Activated B cell treated with CpG ODN at 0.5 μM for 24 hours (primary cell): ENCODE measurements around the gene PDLIM5. TPM values are rescaled to one million over a fixed set of nuclear protein-coding genes. Genes with fewer than 3 reads are reported as not detected.

ENCODE experiments used
- ATAC-seq: fragments of 200-7000 bp; cut with Tn5 transposase; one replicate; pipeline ENCODE4 v1.10.0; 2021; ENCODE audit warnings: low read depth, mild to moderate bottlenecking, moderate library complexity
- CTCF ChIA-PET: fragments of 350-600 bp; sonication (Branson Sonifier 250); formaldehyde crosslinking; loops from one replicate; lab custom pipeline; 2021; ENCODE audit warnings: antibody characterized with exemption; lab: Charles Lee
- POLR2A ChIA-PET: fragments of 350-600 bp; sonication (Branson Sonifier 250); formaldehyde crosslinking; loops from one replicate; lab custom pipeline; 2021; ENCODE audit warnings: antibody characterized with exemption; lab: Charles Lee
- DNase-seq: peaks from one replicate; pipeline ENCODE4 v3.0.0; 2022
- H3K27ac Mint-ChIP-seq: one replicate; pipeline ENCODE4 v1.8.0; 2020; ENCODE audit warnings: mixed read lengths
- H3K27me3 Mint-ChIP-seq: one replicate; pipeline ENCODE4 v1.8.0; 2021; ENCODE audit warnings: mixed read lengths
- H3K36me3 Mint-ChIP-seq: one replicate; pipeline ENCODE4 v1.8.0; 2021; ENCODE audit warnings: low read depth, mixed read lengths
- H3K4me1 Mint-ChIP-seq: one replicate; pipeline ENCODE4 v1.8.0; 2021; ENCODE audit warnings: mixed read lengths
- H3K4me3 Mint-ChIP-seq: one replicate; pipeline ENCODE4 v1.8.0; 2020; ENCODE audit warnings: mild to moderate bottlenecking, mixed read lengths
- H3K9me3 Mint-ChIP-seq: one replicate; pipeline ENCODE4 v1.8.0; 2020; ENCODE audit warnings: mixed read lengths
- intact Hi-C: fragments of 100-400 bp; cut with micrococcal nuclease; formaldehyde crosslinking; loops from one replicate; pipeline ENCODE4 v1.15.1; 2024
- total RNA-seq: library from RNA; stranded (reverse); gene quantifications from 2 replicates; pipeline ENCODE4 v1.2.3, GENCODE V29; 2022
- TF ChIP-seq, protein P1 (sequence below): fragments of 200-600 bp; IDR thresholded peaks from one replicate; pipeline ENCODE4 v1.8.0; 2022; ENCODE audit warnings: antibody characterized with exemption, mild to moderate bottlenecking

The PDLIM5 gene
- total RNA-seq, 1 donor from 2014 or later, result 36.5 TPM

GRCh38 chr4:94504545-94504944 lies 52.8 kb downstream of the PDLIM5 start:
- DNase-seq (no peak), ATAC-seq (no peak)
- Mint-ChIP-seq H3K9me3 (no peaks in the 10 kb centered on the region), H3K27me3 (no peaks in the 10 kb centered on the region), H3K4me1 (no peaks in the 10 kb centered on the region), H3K36me3 (no peaks in the 10 kb centered on the region), H3K27ac (no peak overlapping the region), H3K4me3 (no peak overlapping the region)
- intact Hi-C loops, result no loop called here
- CTCF ChIA-PET, result no interaction called here
- POLR2A ChIA-PET, result no interaction called here
- TF ChIP-seq, protein P1, sequence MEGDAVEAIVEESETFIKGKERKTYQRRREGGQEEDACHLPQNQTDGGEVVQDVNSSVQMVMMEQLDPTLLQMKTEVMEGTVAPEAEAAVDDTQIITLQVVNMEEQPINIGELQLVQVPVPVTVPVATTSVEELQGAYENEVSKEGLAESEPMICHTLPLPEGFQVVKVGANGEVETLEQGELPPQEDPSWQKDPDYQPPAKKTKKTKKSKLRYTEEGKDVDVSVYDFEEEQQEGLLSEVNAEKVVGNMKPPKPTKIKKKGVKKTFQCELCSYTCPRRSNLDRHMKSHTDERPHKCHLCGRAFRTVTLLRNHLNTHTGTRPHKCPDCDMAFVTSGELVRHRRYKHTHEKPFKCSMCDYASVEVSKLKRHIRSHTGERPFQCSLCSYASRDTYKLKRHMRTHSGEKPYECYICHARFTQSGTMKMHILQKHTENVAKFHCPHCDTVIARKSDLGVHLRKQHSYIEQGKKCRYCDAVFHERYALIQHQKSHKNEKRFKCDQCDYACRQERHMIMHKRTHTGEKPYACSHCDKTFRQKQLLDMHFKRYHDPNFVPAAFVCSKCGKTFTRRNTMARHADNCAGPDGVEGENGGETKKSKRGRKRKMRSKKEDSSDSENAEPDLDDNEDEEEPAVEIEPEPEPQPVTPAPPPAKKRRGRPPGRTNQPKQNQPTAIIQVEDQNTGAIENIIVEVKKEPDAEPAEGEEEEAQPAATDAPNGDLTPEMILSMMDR, result no peak

GRCh38 chr4:94506822-94507221 lies 55.1 kb downstream of the PDLIM5 start:
- ATAC-seq (no peak), DNase-seq (no peak)
- TF ChIP-seq, protein P1, result no peak
- no peak overlapping the region for H3K27ac Mint-ChIP-seq
- H3K27me3 Mint-ChIP-seq, result no peaks in the 10 kb centered on the region
- ChIA-PET CTCF (no interaction called here), POLR2A (no interaction called here)
- H3K4me1 Mint-ChIP-seq, result no peaks in the 10 kb centered on the region
- peaks cover 2% of the 10 kb centered on the region for H3K9me3 Mint-ChIP-seq
- intact Hi-C loops, result no loop called here
- H3K4me3 Mint-ChIP-seq, result no peak overlapping the region
- H3K36me3 Mint-ChIP-seq, result no peaks in the 10 kb centered on the region

- intact Hi-C loops, result no loop called here
- H3K27me3 Mint-ChIP-seq, result no peaks in the 10 kb centered on the region
- ChIA-PET POLR2A (no interaction called here), CTCF (no interaction called here)
- H3K27ac Mint-ChIP-seq, result no peak overlapping the region
- ATAC-seq (no peak), DNase-seq (no peak)
- peaks cover 2% of the 10 kb centered on the region for H3K9me3 Mint-ChIP-seq
- no peaks in the 10 kb centered on the region for H3K36me3 Mint-ChIP-seq
- H3K4me1 Mint-ChIP-seq, result no peaks in the 10 kb centered on the region
- TF ChIP-seq, protein P1, result no peak
- no peak overlapping the region for H3K4me3 Mint-ChIP-seq
Observed at GRCh38 chr4:94507281-94507680, 55.5 kb downstream of the PDLIM5 start.

DNA sequence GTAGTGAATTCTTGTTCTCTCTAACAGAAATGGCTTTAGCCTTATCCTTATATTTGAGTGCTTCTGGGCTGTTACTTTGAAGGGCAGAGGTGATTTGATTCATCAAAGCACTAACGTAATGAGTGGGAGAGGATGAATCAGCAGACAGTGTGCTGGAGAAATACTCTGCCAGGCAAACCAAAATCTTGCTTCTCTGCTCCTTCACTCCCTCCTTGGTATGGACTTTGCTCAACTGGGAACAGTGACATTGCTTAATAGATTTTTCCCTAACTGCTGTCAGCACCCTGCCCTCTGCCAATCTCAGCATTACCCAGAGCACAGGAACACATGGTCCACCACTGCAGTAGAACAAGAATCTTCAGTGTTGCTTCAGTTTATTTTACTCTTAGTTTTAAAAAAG lies 56.0 kb downstream of the PDLIM5 start:
- CTCF ChIA-PET, result no interaction called here
- H3K4me3 Mint-ChIP-seq, result no peak overlapping the region

GRCh38 chr4:94508296-94508695 lies 56.6 kb downstream of the PDLIM5 start:
- ChIA-PET CTCF (no interaction called here), POLR2A (no interaction called here)
- no peaks in the 10 kb centered on the region for H3K4me1 Mint-ChIP-seq
- intact Hi-C loops, result no loop called here
- no peak overlapping the region for H3K27ac Mint-ChIP-seq
- DNase-seq, result no peak
- H3K4me3 Mint-ChIP-seq, result no peak overlapping the region
- H3K27me3 Mint-ChIP-seq, result no peaks in the 10 kb centered on the region
- H3K9me3 Mint-ChIP-seq, result peaks cover 2% of the 10 kb centered on the region
- TF ChIP-seq, protein P1, result no peak
- no peak for ATAC-seq
- peaks cover 2% of the 10 kb centered on the region for H3K36me3 Mint-ChIP-seq

More for the DNA sequence above, 56.0 kb downstream of the PDLIM5 start:
- DNase-seq, result no peak
- no peaks in the 10 kb centered on the region for H3K4me1 Mint-ChIP-seq
- TF ChIP-seq, protein P1, result no peak
- no peaks in the 10 kb centered on the region for H3K27me3 Mint-ChIP-seq
- no peak for ATAC-seq
- H3K36me3 Mint-ChIP-seq, result peaks cover 2% of the 10 kb centered on the region
- intact Hi-C loops, result no loop called here
- H3K9me3 Mint-ChIP-seq, result peaks cover 2% of the 10 kb centered on the region
- H3K27ac Mint-ChIP-seq, result no peak overlapping the region
- POLR2A ChIA-PET, result no interaction called here
